GM21619 (cell line): ENCODE results near the gene RAPGEF3.

Experiments used
- ATAC-seq: cut with Tn5 transposase; IDR thresholded peaks from one replicate; pipeline ENCODE4 v1.9.1; 2021; ENCODE audit not compliant: unreplicated experiment

The RAPGEF3 gene

GRCh38 chr12:47777741-47778558 is 19.3 kb upstream of the RAPGEF3 start:
- no peak for ATAC-seq

GRCh38 chr12:47777151-47777550 is 18.5 kb upstream of the RAPGEF3 start:
- ATAC-seq: no peak

GRCh38 chr12:47776471-47777143 is 17.9 kb upstream of the RAPGEF3 start:
- ATAC-seq: no peak

GRCh38 chr12:47775100-47775911 is 16.6 kb upstream of the RAPGEF3 start:
- no peak for ATAC-seq

GRCh38 chr12:47774663-47775062 is 16.0 kb upstream of the RAPGEF3 start:
- ATAC-seq: no peak

GRCh38 chr12:47773858-47774580 is 15.3 kb upstream of the RAPGEF3 start:
- ATAC-seq: no peak

- peak; percentile 81 for ATAC-seq
Measured at GRCh38 chr12:47773062-47773857, 14.6 kb upstream of the RAPGEF3 start, which contains the start of gene SLC48A1. Gene SLC48A1, plus strand, starts transcription at chr12:47773238. Its CDS starts 67 bp downstream, at chr12:47773305.

GRCh38 chr12:47772738-47773061 is 14.0 kb upstream of the RAPGEF3 start:
- ATAC-seq: no peak

- no peak for ATAC-seq
Measured at GRCh38 chr12:47772094-47772660, 13.5 kb upstream of the RAPGEF3 start.

GRCh38 chr12:47771304-47771703 is 12.6 kb upstream of the RAPGEF3 start:
- ATAC-seq: no peak

- ATAC-seq: no peak
Measured at GRCh38 chr12:47770086-47770726, 11.5 kb upstream of the RAPGEF3 start.

- ATAC-seq: no peak
Measured at GRCh38 chr12:47769234-47770085, 10.8 kb upstream of the RAPGEF3 start.

GRCh38 chr12:47768323-47768811 is 9.7 kb upstream of the RAPGEF3 start:
- no peak for ATAC-seq

GRCh38 chr12:47767216-47767724 is 8.6 kb upstream of the RAPGEF3 start:
- ATAC-seq: peak; percentile 72

- no peak for ATAC-seq
Measured at GRCh38 chr12:47766502-47767215, 8.0 kb upstream of the RAPGEF3 start.

GRCh38 chr12:47763481-47764346 is 5.0 kb upstream of the RAPGEF3 start:
- no peak for ATAC-seq
